ENCODE measurements around the gene CHRNA9.

GRCh38 chr4:40333921-40334352, 1.2 kb upstream of the CHRNA9 start:
- TF ChIP-seq CTCF (IDR thresholded peaks at IDR 0.05) (no peak), POLR2A (IDR thresholded peaks at IDR 0.05) (no peak)
